ENCODE data around the gene ARSD.
"Not testable (repeated sequence)": the region's sequence is repeated elsewhere in the genome, so short reads cannot be mapped to it uniquely, and the experiment has no call there.

Gene ARSD

GRCh38 chrX:2931612-2932011 lies 2.5 kb upstream of the ARSD start:
- no peak for TF ChIP-seq CTCF (IDR thresholded peaks at IDR 0.05; ENCODE audit: insufficient read depth, missing control alignments)
- no peak for DNase-seq (ENCODE audit: insufficient read length, low spot score)
- no peak for FAIRE-seq

GRCh38 chrX:2931155-2931554 lies 2.0 kb upstream of the ARSD start:
- DNase-seq (ENCODE audit: insufficient read length, low spot score) = no peak
- TF ChIP-seq CTCF (IDR thresholded peaks at IDR 0.05; ENCODE audit: insufficient read depth, missing control alignments) = no peak
- no peak for FAIRE-seq

- DNase-seq (ENCODE audit: insufficient read length, low spot score) (no peak), FAIRE-seq (no peak)
- no peak for TF ChIP-seq CTCF (IDR thresholded peaks at IDR 0.05; ENCODE audit: insufficient read depth, missing control alignments)
Observed at GRCh38 chrX:2928191-2928582, 952 bp downstream of the ARSD start.

- TF ChIP-seq CTCF (IDR thresholded peaks at IDR 0.05; ENCODE audit: insufficient read depth, missing control alignments) = no peak
- DNase-seq (ENCODE audit: insufficient read length, low spot score) (no peak), FAIRE-seq (no peak)
Observed at GRCh38 chrX:2926664-2927275, 2.4 kb downstream of the ARSD start.

GRCh38 chrX:2926255-2926654 lies 2.9 kb downstream of the ARSD start:
- not testable (repeated sequence) for DNase-seq (ENCODE audit: insufficient read length, low spot score); FAIRE-seq

GRCh38 chrX:2924151-2924550 lies 5.0 kb downstream of the ARSD start:
- FAIRE-seq (no peak), DNase-seq (ENCODE audit: insufficient read length, low spot score) (no peak)
- no peak for TF ChIP-seq CTCF (IDR thresholded peaks at IDR 0.05; ENCODE audit: insufficient read depth, missing control alignments)

- FAIRE-seq (no peak), DNase-seq (ENCODE audit: insufficient read length, low spot score) (no peak)
- no peak for TF ChIP-seq CTCF (IDR thresholded peaks at IDR 0.05; ENCODE audit: insufficient read depth, missing control alignments)
Observed at GRCh38 chrX:2921750-2922149, 7.4 kb downstream of the ARSD start.

- no peak for TF ChIP-seq CTCF (IDR thresholded peaks at IDR 0.05; ENCODE audit: insufficient read depth, missing control alignments)
- DNase-seq (ENCODE audit: insufficient read length, low spot score) (no peak), FAIRE-seq (no peak)
Observed at GRCh38 chrX:2921193-2921592, 7.9 kb downstream of the ARSD start.

Measured in D721Med (cell line).